T-helper 2 cell (primary cell): ENCODE results near the gene PRRT3.
A peak's percentile ranks its signal among the peaks of the same experiment; 100 is the strongest.
"Not testable (repeated sequence)": the region's sequence is repeated elsewhere in the genome, so short reads cannot be mapped to it uniquely, and the experiment has no call there.

Experiments used
- DNase-seq, 5 experiments: peaks; one replicate each; pipeline versions ENCODE4 v3.0.0 to v3.0.0-alpha.2; 2012 to 2022

The PRRT3 gene

DNA sequence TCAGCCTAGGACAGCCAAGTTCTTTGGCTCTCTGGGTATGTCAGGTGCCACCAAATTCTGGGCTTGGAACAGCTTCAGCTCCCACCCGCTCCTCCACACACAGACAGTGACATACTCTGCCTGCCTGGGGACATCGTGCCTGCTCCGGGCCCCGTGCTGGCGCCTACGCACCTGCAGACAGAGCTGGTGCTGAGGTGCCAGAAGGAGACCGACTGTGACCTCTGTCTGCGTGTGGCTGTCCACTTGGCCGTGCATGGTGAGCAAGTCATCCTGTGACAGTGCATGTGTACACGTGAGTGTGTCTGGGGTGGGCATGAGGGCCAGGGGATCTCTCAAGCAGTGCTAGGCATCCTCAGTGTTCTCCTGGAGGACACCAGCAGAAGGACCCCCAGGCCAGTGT, 34.4 kb downstream of the PRRT3 start:
- no peak for DNase-seq

GRCh38 chr3:9916734-9917680, 35.2 kb downstream of the PRRT3 start, which contains the start of gene IL17RC:
IL17RC (plus strand) TSS chr3:9917098; CDS start chr3:9917316, 218 bp downstream.
- no peak for DNase-seq

DNA sequence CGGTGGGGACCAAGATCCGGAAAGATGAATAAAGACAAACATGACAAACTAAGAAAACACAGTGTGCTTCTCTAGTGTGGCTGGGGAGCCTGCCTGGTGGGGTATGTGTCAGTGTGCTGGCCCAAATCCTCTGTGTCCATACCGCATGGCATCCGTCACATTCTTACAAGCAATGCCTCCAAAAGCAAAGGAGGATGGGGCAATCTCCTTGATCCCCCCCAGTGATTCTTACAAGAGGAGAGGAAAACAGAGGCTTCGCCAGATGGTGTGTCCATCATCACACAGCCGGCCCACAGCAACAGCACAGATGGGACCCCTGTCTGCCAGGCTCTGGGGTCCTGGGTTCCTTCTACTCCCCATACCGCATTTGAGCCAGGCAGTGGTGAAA, 35.9 kb downstream of the PRRT3 start:
- no peak for DNase-seq

GRCh38 chr3:9915254-9916141, 36.7 kb downstream of the PRRT3 start:
- peak in 2 of 5 experiments; percentile 19 to 37 for DNase-seq

DNA sequence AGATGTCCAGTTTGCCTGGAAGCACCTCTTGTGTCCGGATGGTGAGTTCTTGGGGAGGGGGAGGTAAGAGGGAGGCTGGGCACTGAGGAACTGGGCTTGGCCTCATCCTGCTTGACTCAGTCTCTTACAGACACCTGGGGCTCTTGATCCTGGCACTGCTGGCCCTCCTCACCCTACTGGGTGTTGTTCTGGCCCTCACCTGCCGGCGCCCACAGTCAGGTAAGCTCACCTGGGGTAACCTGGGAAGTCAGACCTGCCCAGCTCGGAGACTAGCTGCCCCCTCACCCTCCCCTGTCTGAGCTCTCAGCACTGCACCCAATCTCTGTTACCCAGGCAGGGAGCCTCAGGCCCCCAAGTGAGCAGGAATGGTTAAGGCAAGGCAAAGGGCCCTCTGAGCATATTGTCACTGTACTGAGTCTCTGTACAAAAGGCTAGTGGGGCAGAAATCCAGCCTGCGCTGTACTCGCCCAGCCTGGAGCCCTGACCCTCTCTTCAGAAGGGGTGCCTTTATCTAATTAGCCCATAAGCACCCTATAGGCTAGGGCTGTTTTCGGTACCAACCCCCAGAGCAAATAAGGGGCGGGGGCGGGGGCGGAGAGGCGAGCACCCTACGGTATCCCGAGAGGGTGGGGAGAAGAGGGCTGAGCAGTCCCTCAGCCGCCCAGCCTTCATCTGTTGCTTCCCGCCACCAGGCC, 37.5 kb downstream of the PRRT3 start:
- no peak for DNase-seq

GRCh38 chr3:9914011-9914410, 38.2 kb downstream of the PRRT3 start:
- DNase-seq, result no peak

GRCh38 chr3:9913601-9914000, 38.6 kb downstream of the PRRT3 start:
- no peak for DNase-seq

GRCh38 chr3:9912294-9912935, 39.8 kb downstream of the PRRT3 start:
- DNase-seq, result peak in 1 of 5 experiments; percentile 85

DNA sequence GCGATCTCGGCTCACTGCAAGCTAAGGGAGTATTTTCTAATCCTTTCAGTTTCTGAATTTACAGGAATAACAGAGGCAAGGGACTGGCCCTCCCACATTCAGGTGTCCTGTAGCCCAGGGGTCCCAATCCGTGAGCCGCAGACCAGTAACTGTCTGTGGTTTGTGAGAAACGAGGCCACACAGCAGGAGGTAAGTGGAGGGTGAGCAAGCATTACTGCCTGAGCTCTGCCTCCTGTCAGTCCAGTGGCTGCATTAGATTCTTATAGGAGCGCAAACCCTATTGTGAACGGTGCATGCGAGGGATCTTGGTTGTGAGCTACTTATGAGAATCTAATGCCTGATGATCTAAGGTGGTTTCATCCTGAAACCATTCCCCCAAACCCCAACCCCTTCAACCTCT, 40.3 kb downstream of the PRRT3 start:
- DNase-seq, result no peak

- peak in 1 of 5 experiments; percentile 26 for DNase-seq
Measured at GRCh38 chr3:9909221-9910013, 42.8 kb downstream of the PRRT3 start.

DNA sequence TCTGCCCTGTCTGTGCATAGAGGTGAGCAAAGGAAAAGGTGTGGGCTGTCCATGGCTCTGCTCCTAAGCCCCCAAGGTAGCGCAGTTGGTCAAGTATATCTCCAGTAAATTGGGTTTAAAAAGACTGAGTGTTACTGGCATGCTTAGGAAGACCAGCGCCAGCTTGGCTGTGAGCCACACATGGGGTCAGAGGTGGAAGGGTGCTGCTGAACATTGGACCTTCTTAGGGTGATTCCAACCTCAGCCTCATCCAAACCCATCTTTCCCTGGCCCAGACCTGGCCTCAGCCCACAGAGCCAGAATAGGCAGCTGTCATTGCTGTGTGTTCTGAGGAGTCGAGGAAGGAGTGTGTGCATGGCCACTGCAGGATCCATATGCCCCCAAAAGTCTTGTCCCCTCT, 43.9 kb downstream of the PRRT3 start:
- DNase-seq, result no peak

DNA sequence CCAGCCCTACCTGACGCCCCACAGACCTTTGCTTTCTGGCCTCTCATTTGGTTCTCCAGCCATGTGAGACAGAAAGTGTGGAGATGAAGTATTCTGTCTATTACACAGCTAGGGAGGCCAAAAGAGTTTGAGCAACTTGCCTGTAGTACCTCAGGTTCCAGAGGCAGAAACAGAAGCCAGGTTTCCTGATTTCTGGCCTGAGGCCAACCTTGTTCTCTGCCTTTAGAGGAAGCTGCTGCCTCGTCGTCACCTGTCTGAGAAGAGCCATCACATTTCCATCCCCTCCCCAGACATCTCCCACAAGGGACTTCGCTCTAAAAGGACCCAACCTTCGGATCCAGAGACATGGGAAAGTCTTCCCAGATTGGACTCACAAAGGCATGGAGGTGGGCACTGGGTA, 45.7 kb downstream of the PRRT3 start:
- DNase-seq, result no peak

GRCh38 chr3:9903904-9904303, 48.3 kb downstream of the PRRT3 start:
- DNase-seq, result no peak

DNA sequence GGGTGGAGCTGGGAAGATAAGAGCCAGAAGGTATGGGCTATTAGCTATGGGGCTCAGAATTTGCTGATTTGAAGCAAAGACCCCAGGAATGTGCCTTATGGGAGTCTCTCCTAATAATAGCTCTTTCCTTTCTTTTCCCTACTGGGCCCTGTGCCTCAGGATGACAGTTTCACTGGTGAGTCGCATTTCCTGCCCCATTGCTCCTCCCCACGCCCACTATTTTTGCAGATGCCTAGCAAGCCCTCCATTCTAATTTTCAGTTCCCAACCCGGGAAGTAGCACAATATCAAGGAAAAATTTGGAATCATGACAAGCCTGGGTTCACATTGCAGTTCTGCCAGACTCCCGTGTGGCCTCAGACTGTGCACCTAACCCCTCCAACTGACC, 49.0 kb downstream of the PRRT3 start:
- DNase-seq, result no peak

GRCh38 chr3:9902372-9903237, 49.6 kb downstream of the PRRT3 start, which contains the start of gene IL17RE:
IL17RE (plus strand) TSS chr3:9902848; CDS start chr3:9902933, 85 bp downstream.
- peak in 1 of 5 experiments; percentile 15 for DNase-seq

- peak in 2 of 5 experiments; percentile 36 to 64 for DNase-seq
Measured at GRCh38 chr3:9901967-9902366, 50.2 kb downstream of the PRRT3 start.

- not testable (repeated sequence) for DNase-seq
Measured at GRCh38 chr3:9900965-9901415, 51.2 kb downstream of the PRRT3 start.

GRCh38 chr3:9899289-9899791, 52.9 kb downstream of the PRRT3 start:
- DNase-seq, result no peak

DNA sequence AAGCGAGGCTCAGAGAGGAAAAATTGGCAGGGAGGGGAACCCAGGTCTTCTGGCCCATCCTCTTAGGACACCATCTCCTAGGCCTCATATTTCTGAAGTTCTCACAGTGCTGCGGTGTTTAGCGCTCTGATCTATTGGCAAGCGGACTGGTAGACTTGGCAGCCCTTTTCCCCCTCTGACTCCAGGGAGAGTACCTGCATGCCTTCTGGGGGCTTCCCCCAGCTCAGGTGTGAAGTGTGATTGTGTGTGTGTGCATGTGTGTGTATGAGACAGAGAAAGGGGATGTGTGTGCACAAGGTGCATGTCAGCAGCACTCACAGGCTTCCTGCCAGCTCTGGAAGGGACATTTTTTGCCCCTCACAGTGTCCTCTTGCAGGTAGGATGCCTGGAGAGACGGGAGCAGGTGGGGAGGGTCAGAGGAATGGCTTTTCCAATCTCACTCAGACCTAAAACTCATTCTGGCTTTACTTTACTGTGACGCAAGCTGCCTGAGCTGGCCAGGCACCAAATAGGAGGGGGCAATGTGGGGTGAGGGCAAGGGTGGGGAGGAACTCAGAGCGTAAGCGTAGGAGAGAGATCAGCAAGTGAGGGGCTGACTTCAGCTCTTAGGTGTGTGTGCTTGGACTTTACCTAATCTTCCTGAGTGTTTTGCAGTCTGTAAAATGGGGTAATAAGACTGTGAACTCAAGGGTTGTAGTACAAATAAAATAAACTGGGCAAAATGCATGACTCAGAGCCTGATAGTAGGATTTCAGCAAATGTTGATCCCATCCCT, 53.6 kb downstream of the PRRT3 start:
- DNase-seq, result no peak
